GM19438 (cell line): Measurements from ENCODE around the gene CACNA2D3.

Experiments used
- ATAC-seq: cut with Tn5 transposase; IDR thresholded peaks from one replicate; pipeline ENCODE4 v1.9.1; 2021; ENCODE audit warnings: low read depth; ENCODE audit not compliant: unreplicated experiment

The CACNA2D3 gene

DNA sequence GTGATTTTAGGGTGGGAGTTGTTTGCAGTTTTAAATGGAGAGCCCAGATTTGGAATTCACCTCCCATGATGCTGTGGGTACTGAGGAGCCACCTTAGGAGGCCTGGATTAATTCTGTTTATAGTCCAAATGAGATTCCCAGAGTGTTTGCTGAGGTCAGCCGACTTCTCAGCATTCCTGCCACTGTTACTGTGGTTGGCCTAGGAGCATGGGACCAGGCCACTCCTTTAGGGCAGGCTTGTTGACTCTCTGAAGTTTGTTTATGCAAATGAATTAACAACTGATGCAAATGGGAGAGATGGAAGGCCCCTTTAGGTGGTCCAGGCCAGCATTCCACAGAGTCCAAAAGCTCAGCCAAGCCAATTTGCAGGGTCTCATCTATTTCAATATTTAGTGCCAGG lies 46.1 kb downstream of the CACNA2D3 start:
- no peak for ATAC-seq

DNA sequence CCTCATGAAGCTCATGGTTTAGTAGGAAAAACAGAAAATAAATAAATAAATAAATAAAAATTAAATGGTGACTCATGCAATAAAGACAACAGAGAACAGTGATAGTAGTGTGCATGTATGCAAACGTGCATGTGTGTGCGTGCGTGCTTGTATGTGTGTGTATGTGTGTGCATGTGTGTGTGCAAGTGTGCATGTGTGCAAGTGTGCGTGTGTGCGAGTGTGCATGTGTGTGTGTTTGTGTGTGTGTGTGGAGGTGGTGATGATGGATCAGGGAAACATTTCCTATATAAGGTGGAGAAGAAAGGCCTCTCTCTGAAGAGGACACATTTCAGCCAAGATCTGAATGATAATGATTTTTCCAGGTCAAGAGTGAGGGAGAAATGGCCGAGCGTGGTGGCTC lies 47.2 kb downstream of the CACNA2D3 start:
- ATAC-seq = no peak

DNA sequence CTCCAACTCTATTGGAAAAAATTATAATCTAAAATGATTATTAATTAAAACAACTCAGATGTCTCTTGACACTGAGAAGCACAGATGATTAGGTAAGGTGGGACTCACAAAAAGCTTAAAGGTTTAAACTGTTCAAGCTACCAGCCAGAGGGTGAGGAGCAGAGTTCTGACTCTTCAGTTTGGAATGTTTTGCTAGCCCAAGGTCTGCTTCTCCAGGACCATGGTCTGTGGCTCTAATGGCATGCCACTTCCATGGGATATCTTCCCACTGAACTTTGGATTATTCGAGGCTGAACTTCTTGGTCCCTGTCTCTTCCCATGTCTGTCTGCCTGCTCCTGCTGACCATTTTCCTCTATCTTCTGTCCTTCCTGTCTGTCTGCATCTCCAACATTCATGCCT lies 49.2 kb downstream of the CACNA2D3 start:
- ATAC-seq = no peak

DNA sequence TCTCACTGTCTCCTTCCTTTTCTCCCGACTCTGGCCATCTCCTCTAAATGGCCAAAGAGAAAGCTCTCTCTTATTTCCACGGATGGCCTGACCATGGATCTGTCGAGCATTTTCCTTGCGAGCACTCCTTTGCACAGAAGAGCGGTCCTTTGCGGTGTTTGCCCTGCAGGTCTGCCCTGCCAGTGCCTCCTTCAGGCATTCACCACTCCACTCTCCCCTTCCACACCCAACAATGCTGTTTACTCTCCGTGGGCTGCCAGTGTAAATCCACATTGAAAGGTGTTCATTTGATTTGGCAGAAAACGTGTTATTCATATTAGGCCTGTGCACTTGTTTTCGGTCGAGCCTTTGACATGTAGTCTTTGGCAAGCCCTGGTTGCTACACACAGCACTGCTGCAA lies 49.6 kb downstream of the CACNA2D3 start:
- ATAC-seq = no peak

DNA sequence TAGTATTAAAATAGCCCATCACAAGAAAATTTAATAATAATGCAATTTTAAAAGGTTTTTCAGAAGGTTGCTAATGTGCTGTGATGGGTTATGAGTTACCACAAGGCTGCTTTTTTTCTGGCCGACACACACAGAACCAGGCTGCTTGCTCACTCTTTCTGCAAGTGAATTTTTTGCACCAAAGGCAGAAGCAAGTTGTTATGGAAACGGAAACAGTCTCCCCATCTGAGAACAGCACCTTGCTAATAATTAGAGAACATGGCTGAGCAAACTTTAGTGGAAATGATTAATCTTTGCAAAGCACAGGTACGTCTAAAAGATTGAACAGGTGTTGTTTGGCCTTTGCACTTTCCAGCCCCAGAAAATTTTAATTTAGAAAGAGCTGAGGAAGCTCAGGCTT lies 51.0 kb downstream of the CACNA2D3 start:
- no peak for ATAC-seq

DNA sequence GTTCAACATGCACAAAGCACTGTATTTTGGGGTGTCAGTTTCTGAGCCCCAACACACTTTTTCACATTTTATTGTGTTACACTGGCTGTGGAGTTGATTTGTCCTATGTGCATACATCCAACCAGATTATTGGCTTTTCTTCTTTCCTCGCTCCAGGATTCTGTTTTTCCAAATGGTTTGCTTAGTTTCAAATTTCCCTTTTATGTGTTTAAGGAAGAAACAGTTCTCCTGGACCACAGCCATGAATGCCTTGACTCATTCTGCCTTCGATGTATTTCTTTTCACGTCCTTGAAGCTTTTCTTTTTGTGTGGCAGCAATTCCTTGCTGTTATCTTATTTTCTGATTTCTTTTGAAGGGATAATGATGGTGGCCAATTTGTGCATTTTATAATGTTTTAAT lies 53.8 kb downstream of the CACNA2D3 start:
- no peak for ATAC-seq

DNA sequence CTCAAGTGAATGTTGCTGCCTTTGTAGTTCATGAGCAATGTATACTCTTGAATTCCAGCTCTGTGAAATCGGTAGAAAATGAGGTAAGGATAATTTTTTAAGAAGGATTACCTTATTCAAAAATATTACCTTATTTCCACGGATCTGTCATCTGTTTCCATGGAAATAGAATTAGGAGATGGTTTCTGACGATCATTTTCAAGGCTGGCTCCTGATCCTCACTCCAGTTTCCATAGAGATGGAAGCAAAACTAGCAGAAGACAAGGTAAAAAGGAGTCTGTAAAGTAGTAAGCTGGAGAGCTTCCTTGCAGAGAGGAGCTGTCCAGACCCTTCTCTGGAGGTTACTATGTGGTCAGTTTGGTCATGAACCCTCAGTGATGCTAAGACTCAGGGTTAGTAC lies 55.5 kb downstream of the CACNA2D3 start:
- ATAC-seq = no peak

DNA sequence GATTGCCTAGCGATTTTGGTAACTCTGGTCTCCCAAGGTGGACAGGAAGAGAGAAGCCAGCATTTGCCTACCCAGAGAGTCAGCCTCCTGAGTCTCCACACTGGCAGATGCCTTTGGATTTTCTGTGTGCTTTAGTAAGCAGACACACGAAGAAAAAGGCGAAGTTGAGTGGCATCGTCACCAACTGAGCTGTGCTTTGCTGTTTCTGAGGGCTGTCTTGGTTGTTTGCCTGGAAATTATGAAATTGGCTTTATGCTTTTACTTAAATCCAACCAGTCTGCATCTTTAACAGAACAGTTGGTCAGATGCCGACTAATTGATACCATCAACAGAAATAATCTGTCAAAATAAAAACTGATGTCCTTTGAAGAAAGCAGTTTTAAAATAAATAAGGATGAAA lies 56.0 kb downstream of the CACNA2D3 start:
- no peak for ATAC-seq

DNA sequence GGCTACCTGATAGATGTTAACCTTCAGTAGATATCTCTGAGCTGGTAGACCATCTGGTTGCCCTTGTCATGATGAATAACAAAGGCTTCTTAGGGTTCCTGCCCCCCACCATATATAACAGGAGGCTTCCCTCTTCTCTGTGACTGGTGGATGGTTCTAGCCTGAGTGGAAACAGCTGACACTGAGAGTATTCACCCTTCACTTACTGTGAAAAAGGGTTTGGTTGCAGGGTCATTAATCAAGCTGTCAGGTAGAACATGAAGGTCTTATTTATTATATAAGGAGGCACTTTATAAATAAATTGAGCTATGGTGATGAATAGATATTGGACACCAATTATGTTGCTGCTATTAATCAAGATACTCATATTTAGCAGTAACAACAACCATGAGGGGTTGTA lies 58.6 kb downstream of the CACNA2D3 start:
- no peak for ATAC-seq

DNA sequence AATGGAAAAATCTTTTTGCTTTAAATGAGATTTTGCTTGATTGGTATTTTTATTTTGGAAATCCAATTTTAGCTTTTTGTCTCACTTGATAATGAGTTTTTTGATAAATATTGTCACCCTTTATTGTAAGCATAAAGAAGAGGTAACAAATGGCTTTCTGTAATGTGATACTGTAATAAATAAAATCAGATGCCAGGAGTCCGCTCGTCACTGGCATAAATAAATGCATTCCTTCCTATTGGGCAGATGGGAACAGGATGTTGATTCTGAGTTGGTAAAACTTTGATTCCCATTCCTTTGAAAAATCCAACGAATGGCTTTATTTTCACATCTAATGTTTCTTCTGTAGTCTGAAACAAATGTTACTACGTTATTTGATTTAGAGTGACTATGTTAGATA lies 59.9 kb downstream of the CACNA2D3 start:
- ATAC-seq = no peak

DNA sequence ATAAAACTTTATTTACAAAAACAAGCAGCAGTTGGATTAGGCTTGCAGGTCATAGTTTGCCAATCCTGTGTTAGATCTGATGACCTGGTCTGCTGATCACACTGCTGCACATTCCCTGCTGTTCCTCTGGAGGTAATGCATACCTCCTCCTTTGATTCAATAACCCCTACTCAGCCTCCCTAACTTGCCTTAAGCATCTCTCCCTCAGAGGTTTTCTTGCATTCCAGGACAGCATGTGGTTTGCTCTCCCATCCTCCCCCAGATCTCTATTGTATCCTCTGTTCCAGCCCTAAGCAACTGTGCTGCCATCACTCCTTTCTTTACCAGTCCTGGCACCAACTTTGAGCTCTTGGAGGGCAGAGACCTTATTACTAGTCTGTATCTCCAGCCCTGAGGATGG lies 63.4 kb downstream of the CACNA2D3 start:
- no peak for ATAC-seq

DNA sequence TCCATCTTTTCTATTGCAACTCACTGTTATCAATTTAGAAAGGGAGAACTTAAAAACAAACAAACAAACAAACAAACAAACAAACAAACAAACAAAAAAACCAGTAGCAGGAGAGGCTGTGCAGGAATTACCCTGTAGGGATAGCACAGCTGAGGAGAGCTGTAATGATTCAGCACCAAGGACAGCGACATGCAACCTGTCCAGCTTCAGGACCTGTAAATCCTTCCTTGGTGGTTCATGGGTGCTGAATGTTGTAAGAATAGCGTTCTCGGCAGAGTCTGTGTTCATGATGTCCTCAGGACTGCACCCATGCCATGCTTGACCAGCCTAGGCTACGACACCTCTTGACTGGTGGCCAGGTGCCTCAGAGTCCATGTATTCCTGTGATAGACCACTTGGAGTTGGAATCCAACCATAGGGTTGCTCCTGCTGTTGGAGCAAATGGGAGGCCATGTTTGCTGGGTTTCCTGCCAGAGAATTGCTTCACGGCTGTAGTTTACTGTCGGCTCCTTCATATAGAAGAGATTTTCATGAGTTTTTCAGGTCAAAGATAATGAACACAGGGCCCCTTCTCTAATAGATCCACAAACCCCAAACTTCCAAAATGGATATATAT lies 65.9 kb downstream of the CACNA2D3 start:
- ATAC-seq = no peak

DNA sequence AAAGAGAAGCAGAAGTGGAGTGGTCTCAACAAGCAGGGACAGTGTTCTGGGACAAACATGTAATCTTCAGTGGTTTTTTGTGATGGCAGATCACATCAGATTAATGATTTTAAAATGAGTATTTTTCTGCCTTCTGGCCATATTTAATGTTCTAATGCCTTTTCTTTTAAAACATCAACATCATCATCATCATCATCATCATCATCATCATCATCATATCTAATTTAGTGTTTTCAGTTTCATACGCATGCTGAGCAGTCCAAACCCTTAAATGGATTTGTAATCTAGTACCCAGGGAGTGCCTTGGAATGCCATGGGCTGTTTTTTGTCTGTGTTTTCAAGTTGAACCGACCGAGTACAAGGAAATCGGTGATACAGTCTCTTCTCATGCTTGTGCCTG lies 68.9 kb downstream of the CACNA2D3 start:
- no peak for ATAC-seq

DNA sequence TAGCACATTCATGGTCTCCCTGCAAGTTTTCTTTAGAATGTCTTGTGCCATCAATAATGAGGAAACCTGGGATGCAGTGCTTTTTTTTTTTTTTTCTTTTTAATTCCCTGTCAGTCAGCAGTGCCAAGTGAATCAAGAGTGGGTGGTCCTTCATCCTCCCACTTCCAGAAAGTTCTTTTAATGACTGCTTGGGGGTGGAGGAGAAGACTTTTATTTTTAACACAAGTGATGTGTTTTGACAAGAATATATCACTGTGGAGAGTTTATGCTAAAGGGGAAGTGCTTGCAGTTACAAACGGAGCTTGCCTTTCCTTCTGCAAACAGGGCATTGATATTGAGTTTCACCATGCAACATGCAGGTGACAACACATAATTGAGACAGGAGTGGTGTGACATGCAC lies 69.7 kb downstream of the CACNA2D3 start:
- ATAC-seq = no peak

DNA sequence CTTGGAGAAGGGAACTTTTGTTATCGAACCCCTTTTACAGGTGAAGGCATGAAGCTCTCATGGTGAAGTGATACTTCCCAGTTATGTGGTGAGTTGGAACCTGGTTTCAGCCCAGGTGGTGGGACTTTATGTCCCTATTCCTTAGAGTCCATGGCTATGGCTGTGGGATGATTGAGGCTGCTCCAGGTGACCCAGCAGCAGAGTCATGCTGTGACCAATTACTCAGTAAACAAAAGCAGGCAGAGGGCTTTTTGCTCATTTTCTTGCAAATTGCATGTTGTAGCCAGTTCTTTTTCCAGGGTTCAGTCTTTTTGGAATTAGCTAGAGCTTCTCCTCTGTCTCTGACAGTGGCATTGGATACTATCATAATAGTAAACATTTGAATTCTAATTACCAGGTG lies 70.7 kb downstream of the CACNA2D3 start:
- ATAC-seq = no peak

DNA sequence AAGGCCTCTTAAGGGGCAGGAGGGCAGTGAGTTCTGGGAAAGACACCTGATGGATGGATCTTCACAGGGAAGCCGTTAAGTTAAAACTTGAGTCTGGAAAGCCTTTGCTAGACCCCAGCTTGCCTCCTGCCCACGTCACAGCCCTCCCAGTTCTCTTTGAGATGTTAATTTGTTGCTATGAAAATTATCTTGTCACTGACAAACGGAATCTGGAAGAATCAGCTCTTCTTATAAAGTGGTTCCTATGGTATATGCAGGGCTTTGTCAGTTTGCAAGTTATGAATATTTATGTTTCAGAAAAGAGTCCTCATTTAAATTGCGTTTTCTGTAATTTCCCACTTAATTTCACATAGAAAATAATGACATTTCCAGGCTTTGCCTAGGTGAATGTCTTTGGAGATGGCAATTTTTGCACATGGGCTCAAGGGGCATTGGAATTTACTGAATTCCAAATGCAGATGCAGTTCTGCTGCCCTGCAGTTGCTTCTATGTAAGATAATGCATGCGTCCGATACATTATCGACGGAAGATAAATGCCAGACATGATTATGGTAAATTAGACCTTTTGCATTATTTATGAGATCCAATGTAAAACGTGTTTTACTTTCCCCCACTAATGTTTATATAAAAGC lies 74.1 kb downstream of the CACNA2D3 start:
- no peak for ATAC-seq

DNA sequence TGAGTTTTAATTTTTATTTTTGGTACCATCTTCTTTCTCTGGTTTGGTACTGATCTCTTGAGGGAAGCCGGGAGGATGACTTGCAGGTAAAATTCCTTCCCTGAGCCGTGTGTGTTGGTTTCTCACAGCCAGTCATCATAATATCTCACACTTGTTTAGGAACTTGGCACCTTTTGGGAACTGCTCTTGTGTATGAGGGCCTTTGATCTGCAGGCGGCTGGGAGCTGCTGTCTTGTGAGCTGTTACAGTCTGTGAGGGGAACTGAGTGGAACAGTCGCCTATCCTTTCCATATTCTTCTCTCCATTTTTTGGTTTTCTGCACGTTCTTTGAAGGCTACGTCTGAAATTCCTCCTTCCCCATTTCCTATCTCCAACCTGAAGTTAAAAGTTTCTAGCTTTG lies 75.2 kb downstream of the CACNA2D3 start:
- no peak for ATAC-seq

DNA sequence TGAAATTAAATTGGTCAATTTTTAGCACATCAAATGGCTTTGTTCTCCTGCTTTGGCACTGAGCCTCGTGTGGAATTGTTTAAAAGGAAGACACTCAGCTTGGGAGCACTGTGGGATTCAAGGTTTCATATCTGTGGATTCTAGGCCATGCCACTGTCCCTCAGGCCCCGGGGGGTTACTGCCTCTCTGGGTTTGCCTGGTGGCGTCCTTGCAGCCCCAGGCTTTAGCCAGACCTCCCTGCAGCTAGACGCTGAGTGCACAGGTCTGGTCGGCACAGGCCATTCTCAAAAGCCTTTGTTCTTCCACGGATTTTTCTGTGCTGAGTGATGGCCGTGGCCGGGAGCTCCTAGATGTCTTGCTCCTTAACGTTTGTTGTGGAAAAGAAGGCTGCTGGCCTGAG lies 76.2 kb downstream of the CACNA2D3 start:
- ATAC-seq = no peak

DNA sequence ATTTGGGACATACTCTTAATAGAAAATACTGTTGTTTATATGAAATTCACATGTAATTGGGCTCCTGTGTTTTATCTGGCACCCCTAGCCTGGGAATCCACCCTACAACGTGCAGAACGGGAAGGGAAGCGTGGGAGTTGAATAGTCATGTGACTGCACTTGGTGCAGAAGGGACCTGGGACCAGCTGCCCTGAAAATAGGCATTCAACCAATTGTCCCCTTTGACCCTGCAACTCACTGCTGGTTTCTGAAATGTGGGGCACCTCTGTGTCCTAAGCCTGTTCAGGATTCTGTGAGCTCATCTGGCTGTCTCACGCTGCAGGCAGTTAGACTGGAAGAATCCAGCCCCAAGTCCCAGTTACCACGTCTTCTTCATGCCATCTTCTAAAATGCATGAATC lies 79.7 kb downstream of the CACNA2D3 start:
- no peak for ATAC-seq

DNA sequence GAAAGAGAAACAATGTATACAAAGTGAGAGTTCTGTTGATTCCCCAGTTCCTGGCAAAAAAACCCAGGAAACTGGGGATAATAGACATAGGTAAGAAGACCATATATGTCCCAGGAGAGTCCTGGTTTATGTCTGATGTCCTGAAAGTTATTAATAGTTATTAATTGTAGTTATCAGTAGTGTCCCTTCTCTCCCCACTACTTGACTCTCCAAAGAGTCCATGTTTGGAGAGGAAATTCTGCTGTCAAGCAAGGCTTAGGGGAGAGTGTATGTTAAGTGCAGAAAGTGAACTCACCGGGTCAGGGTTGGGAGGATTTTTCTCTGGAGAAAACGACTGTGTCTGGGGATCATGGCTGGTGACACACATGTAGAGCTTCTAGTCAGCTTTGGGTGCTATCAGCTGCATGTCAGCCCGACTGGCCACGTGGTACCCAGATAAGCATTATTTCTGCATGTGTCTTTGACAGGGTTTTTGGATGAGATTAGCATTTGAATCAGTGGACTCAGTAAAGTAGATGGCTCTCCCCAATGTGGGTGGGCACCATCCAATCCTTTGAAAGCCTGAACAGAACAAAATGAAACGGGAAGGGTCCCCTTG lies 80.4 kb downstream of the CACNA2D3 start:
- ATAC-seq = no peak

DNA sequence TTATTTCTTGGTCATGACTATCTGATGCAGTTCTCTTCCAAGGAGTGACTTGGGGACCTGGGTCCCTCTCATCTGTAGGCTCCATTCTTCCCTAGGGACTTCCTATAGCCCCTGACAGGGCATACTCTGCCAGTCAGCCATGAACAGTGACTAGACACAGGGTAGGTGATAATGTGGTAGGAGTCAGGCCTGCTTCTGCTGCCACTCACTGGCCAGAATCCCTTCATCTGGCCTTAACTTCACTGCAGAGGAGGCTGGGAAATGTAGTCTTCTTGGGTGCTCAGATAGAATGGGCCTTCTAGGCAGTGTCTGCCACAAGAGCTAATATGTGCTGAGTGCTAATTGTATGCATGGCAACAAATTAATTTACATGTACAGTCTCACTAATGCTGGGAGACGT lies 84.5 kb downstream of the CACNA2D3 start:
- no peak for ATAC-seq

DNA sequence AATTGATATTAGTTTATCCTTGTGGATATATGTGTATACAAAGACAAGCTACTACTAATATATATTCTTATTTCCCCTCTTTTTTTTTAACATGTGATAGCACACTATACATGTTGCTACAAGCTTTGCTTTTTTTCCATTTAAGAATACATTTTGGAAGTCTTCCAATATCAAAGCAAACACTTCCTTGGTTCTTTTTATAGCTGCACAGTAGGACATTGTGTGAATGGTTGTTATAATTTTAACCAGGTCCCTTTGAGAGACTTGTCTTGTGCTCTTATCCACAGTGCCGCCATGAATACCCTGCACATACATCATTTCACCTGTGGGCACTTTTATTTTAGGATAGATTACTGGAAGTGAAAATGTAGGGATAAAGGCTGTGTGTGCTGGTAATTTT lies 88.7 kb downstream of the CACNA2D3 start:
- no peak for ATAC-seq
